Prostate gland (tissue), 2 donors: ENCODE data around the gene MEGF10. TPM values are rescaled to one million over a fixed set of nuclear protein-coding genes. Genes with fewer than 3 reads are reported as not detected.

Source experiments
- DNase-seq: peaks from one replicate; pipeline ENCODE4 v3.0.0-alpha.2; 2019; ENCODE audit warnings: low spot score
- H3K27ac ChIP-seq, 2 donors: fragments of 200-600 bp; sonication (generic); 2 replicates each; pipeline ENCODE4 v1.5.1; 2017 to 2019
- H3K27me3 ChIP-seq: fragments of 200-600 bp; sonication (generic); replicated peaks from 2 replicates; pipeline ENCODE4 v1.5.1; 2019; ENCODE audit not compliant: insufficient read depth
- H3K36me3 ChIP-seq, 2 donors: fragments of 200-600 bp; sonication (generic); 1 replicate in 1 of 2; 2 replicates in 1 of 2; pipeline versions ENCODE4 v1.5.1 to v1.8.1; 2017 to 2019
- H3K4me1 ChIP-seq: fragments of 200-600 bp; sonication (generic); replicated peaks from 2 replicates; pipeline ENCODE4 v1.5.1; 2019
- H3K4me3 ChIP-seq, 2 donors: fragments of 200-600 bp; sonication (generic); 2 replicates each; pipeline ENCODE4 v1.5.1; 2017 to 2019
- H3K9me3 ChIP-seq: fragments of 200-600 bp; sonication (generic); 2 replicates; pipeline ENCODE4 v1.5.1; 2017
- CTCF ChIP-seq, 4 experiments: fragments of 200-600 bp in 2 of 4; fragments of 450-650 bp in 2 of 4; sonication (generic) in 2 of 4; IDR thresholded peaks; 1 replicate in 3 of 4; 2 replicates in 1 of 4; pipeline ENCODE4 v1.5.1; 2016 to 2019; ENCODE audit warnings: antibody characterized with exemption in 4 of 4, mild to moderate bottlenecking in 2 of 4, moderate library complexity in 2 of 4
- POLR2A ChIP-seq: fragments of 450-650 bp; IDR thresholded peaks from one replicate; pipeline ENCODE4 v1.6.1; 2016; ENCODE audit warnings: antibody characterized with exemption, mild to moderate bottlenecking
- POLR2AphosphoS5 ChIP-seq: sonication (generic); formaldehyde crosslinking; IDR thresholded peaks from one replicate; pipeline ENCODE4 v1.6.1; 2017; ENCODE audit warnings: antibody characterized with exemption
- WGBS: methylation state at CpG from one replicate; pipeline ENCODE4 v1.1.5; 2018; 5-methylcytosine and 5-hydroxymethylcytosine counted together
- intact Hi-C: fragments of 100-400 bp; cut with DNase I; formaldehyde crosslinking; loops from one replicate; pipeline ENCODE4 v1.14.2; 2022
- total RNA-seq, 2 donors: library from RNA; depleted of rRNA; stranded (reverse); fragments of >200 nt; gene quantifications; one replicate each; pipeline ENCODE4 v1.1.0, GENCODE V29; 2016

The MEGF10 gene
- total RNA-seq: 1 to 10 TPM in 1 of 2 donors, under 1 TPM in 1; 0.77 to 7.9 TPM

- no peaks in the 10 kb centered on the region for H3K4me1 ChIP-seq
- intact Hi-C loops: loop anchor here (2.0 kb wide), 1 partner anchor 203 kb away; no protein-coding TSS in a partner anchor
- DNase-seq: peak; percentile 36
- TF ChIP-seq POLR2AphosphoS5 (no peak), CTCF (IDR thresholded peaks at IDR 0.05) (peak in 3 of 4 experiments; percentile 61 to 66 (median 64))
- no peaks in the 10 kb centered on the region for H3K27me3 ChIP-seq
- H3K9me3 ChIP-seq: no peaks in the 10 kb centered on the region
- no peak within 1 kb of the TSS for H3K27ac ChIP-seq
- peak within 1 kb of the TSS; percentile 11 to 21 for H3K4me3 ChIP-seq
- H3K36me3 ChIP-seq: no peaks in the 10 kb centered on the region
- 1% methylated on average over 46 of the region's 61 CpGs for WGBS
Measured at GRCh38 chr5:127290019-127290945, at the start of gene MEGF10. TSS of gene MEGF10 (plus strand) at chr5:127290796. CDS start at chr5:127331309, 40,513 bp downstream.

GRCh38 chr5:127243011-127243410 is 47.6 kb upstream of the MEGF10 start:
- H3K36me3 ChIP-seq: no peaks in the 10 kb centered on the region
- no peak overlapping the region for H3K4me3 ChIP-seq
- no peaks in the 10 kb centered on the region for H3K4me1 ChIP-seq
- no peak for TF ChIP-seq CTCF (IDR thresholded peaks at IDR 0.05)
- TF ChIP-seq POLR2A: no peak
- TF ChIP-seq POLR2AphosphoS5: no peak
- H3K9me3 ChIP-seq: no peaks in the 10 kb centered on the region
- WGBS: 13% methylated on average over 1 of the region's 1 CpG
- H3K27me3 ChIP-seq: no peaks in the 10 kb centered on the region
- H3K27ac ChIP-seq: no peak overlapping the region
- intact Hi-C loops: no loop called here
- no peak for DNase-seq

GRCh38 chr5:127254729-127255284 is 35.8 kb upstream of the MEGF10 start:
- no peak for DNase-seq
- 90% methylated on average over 3 of the region's 3 CpGs for WGBS
- no peaks in the 10 kb centered on the region for H3K36me3 ChIP-seq
- no peaks in the 10 kb centered on the region for H3K9me3 ChIP-seq
- intact Hi-C loops: no loop called here
- H3K27me3 ChIP-seq: no peaks in the 10 kb centered on the region
- H3K27ac ChIP-seq: no peak overlapping the region
- H3K4me1 ChIP-seq: no peaks in the 10 kb centered on the region
- no peak overlapping the region for H3K4me3 ChIP-seq
- TF ChIP-seq POLR2A (no peak), CTCF (IDR thresholded peaks at IDR 0.05) (no peak), POLR2AphosphoS5 (no peak)

- H3K27me3 ChIP-seq: no peaks in the 10 kb centered on the region
- no peaks in the 10 kb centered on the region for H3K9me3 ChIP-seq
- no peaks in the 10 kb centered on the region for H3K4me1 ChIP-seq
- 71% methylated on average over 2 of the region's 2 CpGs for WGBS
- H3K36me3 ChIP-seq: no peaks in the 10 kb centered on the region
- no peak for DNase-seq
- intact Hi-C loops: no loop called here
- no peak overlapping the region for H3K27ac ChIP-seq
- H3K4me3 ChIP-seq: no peak overlapping the region
- TF ChIP-seq POLR2A (no peak), CTCF (IDR thresholded peaks at IDR 0.05) (no peak), POLR2AphosphoS5 (no peak)
Measured at GRCh38 chr5:127256886-127257597, 33.6 kb upstream of the MEGF10 start.
